Kidney glomerular epithelial cell (primary cell): ENCODE data around the gene CACNA1C.

Source experiments
- DNase-seq: peaks from one replicate; lab custom pipeline; 2025; lab: John Stamatoyannopoulos, UW

Gene CACNA1C

GRCh38 chr12:2171672-2172426, 119.1 kb downstream of the CACNA1C start:
- DNase-seq, result no peak

GRCh38 chr12:2172491-2173214, 119.9 kb downstream of the CACNA1C start:
- DNase-seq, result no peak

GRCh38 chr12:2173971-2174370, 121.2 kb downstream of the CACNA1C start:
- DNase-seq, result no peak

- DNase-seq, result no peak
Observed at GRCh38 chr12:2177003-2177402, 124.2 kb downstream of the CACNA1C start.

- DNase-seq, result no peak
Observed at GRCh38 chr12:2177751-2178150, 125.0 kb downstream of the CACNA1C start.

- DNase-seq, result no peak
Observed at GRCh38 chr12:2179058-2179457, 126.3 kb downstream of the CACNA1C start.

GRCh38 chr12:2179953-2180736, 127.4 kb downstream of the CACNA1C start:
- peak; percentile 69 for DNase-seq

- DNase-seq, result no peak
Observed at GRCh38 chr12:2180737-2181082, 127.9 kb downstream of the CACNA1C start.

- DNase-seq, result no peak
Observed at GRCh38 chr12:2183556-2184541, 131.1 kb downstream of the CACNA1C start.

- DNase-seq, result no peak
Observed at GRCh38 chr12:2185751-2186341, 133.1 kb downstream of the CACNA1C start.

GRCh38 chr12:2187195-2187945, 134.6 kb downstream of the CACNA1C start:
- DNase-seq, result no peak

GRCh38 chr12:2190085-2190484, 137.3 kb downstream of the CACNA1C start:
- no peak for DNase-seq

- no peak for DNase-seq
Observed at GRCh38 chr12:2190896-2191533, 138.2 kb downstream of the CACNA1C start.

GRCh38 chr12:2191534-2192153, 138.9 kb downstream of the CACNA1C start:
- no peak for DNase-seq

- no peak for DNase-seq
Observed at GRCh38 chr12:2192231-2192630, 139.4 kb downstream of the CACNA1C start.

- DNase-seq, result no peak
Observed at GRCh38 chr12:2194060-2194459, 141.3 kb downstream of the CACNA1C start.

- DNase-seq, result no peak
Observed at GRCh38 chr12:2194571-2194970, 141.8 kb downstream of the CACNA1C start.

- no peak for DNase-seq
Observed at GRCh38 chr12:2195085-2195484, 142.3 kb downstream of the CACNA1C start.

- peak; percentile 76 for DNase-seq
Observed at GRCh38 chr12:2198005-2198501, 145.3 kb downstream of the CACNA1C start.
